Measurements from ENCODE around the gene C19orf73. TPM values are rescaled to one million over a fixed set of nuclear protein-coding genes. Genes with fewer than 3 reads are reported as not detected.
"Not testable (repeated sequence)": the region's sequence is repeated elsewhere in the genome, so short reads cannot be mapped to it uniquely, and the experiment has no call there.

The C19orf73 gene
- total RNA-seq, 3 donors from 2014 or later: 1.8 to 3.2 (median 2.1) TPM

DNA sequence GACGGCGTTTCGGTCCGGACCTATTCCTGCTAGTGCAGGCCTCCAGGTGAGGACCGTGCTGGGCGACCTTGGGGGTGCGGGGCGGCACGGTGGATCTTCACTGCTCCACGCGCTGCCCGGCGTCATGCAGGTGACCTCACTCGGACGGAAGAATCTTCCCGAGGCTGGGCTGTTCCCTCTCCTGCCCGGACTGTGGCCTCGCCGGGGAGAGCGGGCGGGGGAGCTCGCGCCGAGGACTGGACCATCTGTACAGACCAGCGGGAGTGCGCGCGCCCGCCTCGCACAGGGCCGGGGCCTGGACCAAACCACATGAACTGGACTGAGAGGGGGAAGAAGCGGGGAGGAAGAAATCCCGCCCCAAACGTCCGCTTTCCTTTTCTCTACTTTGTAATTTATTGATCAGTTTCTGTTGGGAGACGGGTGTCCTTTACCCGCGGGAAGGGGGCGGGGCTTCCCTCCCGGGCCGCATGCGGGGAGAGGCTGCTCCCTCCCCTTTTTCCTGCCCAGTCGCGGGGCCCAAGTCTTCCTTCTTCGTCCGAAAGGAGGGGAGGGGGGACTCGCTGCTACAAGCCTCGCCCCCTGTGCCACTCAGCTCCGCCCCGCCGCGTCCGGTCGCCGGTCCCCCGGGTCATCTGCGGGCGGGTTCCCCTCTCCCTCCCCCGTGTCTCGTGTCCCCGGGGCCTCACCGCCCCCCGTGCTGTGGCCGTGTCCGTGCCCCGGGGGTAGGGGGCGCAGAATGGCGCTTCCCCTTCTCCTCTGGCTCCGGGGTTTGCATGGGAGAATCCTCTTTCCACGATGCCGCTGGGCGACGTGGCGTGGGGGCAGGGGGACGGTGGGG, 31.4 kb upstream of the C19orf73 start:
- peak; percentile 70 for ATAC-seq
- Histone ChIP-seq H3K4me3 (peak overlapping the region; percentile 38), H3K36me3 (ENCODE audit: low read depth) (no peaks in the 10 kb centered on the region), H3K4me1 (ENCODE audit: low read depth) (peaks cover 27% of the 10 kb centered on the region), H3K9me3 (no peaks in the 10 kb centered on the region)
- intact Hi-C loops (cut with DNase I, micrococcal nuclease): no loop called here
- peak; percentile 92 to 94 (median 93) for DNase-seq
- TF ChIP-seq, protein P1, sequence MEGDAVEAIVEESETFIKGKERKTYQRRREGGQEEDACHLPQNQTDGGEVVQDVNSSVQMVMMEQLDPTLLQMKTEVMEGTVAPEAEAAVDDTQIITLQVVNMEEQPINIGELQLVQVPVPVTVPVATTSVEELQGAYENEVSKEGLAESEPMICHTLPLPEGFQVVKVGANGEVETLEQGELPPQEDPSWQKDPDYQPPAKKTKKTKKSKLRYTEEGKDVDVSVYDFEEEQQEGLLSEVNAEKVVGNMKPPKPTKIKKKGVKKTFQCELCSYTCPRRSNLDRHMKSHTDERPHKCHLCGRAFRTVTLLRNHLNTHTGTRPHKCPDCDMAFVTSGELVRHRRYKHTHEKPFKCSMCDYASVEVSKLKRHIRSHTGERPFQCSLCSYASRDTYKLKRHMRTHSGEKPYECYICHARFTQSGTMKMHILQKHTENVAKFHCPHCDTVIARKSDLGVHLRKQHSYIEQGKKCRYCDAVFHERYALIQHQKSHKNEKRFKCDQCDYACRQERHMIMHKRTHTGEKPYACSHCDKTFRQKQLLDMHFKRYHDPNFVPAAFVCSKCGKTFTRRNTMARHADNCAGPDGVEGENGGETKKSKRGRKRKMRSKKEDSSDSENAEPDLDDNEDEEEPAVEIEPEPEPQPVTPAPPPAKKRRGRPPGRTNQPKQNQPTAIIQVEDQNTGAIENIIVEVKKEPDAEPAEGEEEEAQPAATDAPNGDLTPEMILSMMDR (IDR thresholded peaks at IDR 0.05): no peak

DNA sequence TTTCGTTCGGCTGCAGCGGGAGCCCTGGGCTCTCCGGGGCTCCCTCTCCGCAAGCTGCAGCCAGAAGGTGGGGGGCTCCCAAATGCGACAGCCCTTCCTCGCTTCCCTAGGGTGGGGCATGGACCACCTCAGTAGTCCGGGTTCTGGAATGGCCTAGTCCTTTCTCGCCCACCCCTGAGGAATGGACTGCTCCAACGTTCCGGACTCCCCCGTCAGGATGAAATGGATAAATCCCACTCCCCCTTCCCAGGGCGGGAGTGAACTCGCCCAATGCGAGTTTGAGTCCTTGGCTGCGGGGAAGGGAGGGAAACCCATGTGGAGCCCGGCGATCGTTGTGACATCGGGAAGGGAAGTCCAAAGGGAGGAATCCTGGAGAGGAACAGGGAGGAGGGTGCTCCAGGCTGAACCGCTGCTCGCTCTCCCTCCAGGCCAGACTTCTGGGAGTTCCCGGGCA, 30.7 kb upstream of the C19orf73 start:
- TF ChIP-seq, protein P1 (IDR thresholded peaks at IDR 0.05): no peak
- intact Hi-C loops (cut with DNase I, micrococcal nuclease): loop anchor here (10.0 kb wide), 1 partner anchor 55 kb away; no protein-coding TSS in a partner anchor
- peak; percentile 26 for ATAC-seq
- peak; percentile 70 to 76 (median 76) for DNase-seq
- Histone ChIP-seq H3K36me3 (ENCODE audit: low read depth) (no peaks in the 10 kb centered on the region), H3K4me1 (ENCODE audit: low read depth) (peaks cover 27% of the 10 kb centered on the region), H3K4me3 (peak overlapping the region; percentile 38), H3K9me3 (no peaks in the 10 kb centered on the region)

DNA sequence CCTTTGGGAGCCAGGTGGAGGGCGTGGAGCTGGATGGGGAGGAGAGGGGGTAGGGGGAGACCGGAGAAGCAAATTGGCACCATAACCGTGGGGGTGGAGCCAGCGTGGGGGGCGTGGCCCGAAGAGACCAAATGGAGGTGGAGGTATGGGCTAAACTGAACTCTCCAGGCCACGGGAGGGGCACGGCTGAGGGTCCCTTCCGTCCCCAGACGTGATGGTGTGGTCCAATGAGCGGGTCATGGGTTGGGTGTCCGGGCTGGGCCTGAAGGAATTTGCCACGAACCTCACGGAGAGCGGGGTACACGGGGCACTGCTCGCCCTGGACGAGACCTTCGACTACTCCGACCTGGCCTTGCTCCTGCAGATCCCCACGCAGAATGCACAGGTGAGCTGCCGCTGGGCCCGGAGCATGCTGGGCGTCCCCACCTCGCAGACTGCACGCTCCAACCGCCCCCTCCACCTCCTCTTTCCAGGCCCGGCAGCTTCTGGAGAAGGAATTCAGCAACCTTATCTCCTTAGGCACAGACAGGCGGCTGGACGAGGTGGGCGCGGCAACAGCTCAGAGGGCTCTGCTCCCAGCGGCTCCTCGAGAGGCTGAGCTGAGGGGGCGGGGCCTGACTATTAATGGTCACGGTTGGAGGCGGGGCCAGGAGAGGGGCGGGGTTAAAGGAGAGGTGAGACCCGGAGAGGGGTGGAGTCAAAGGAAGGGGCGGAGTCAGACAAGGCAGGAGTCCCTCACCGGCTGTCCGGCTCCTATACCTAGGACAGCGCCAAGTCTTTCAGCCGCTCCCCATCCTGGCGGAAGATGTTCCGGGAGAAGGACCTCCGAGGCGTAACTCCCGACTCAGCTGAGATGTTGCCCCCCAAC, 30.1 kb upstream of the C19orf73 start:
- Histone ChIP-seq H3K9me3 (no peaks in the 10 kb centered on the region), H3K4me3 (peak overlapping the region; percentile 38), H3K4me1 (ENCODE audit: low read depth) (peaks cover 27% of the 10 kb centered on the region), H3K36me3 (ENCODE audit: low read depth) (no peaks in the 10 kb centered on the region)
- TF ChIP-seq, protein P1 (IDR thresholded peaks at IDR 0.05): no peak
- DNase-seq (peak; percentile 97 to 100 (median 100)), ATAC-seq (peak; percentile 74)
- intact Hi-C loops (cut with DNase I, micrococcal nuclease): loop anchor here (10.0 kb wide), 1 partner anchor 54 kb away; no protein-coding TSS in a partner anchor

DNA sequence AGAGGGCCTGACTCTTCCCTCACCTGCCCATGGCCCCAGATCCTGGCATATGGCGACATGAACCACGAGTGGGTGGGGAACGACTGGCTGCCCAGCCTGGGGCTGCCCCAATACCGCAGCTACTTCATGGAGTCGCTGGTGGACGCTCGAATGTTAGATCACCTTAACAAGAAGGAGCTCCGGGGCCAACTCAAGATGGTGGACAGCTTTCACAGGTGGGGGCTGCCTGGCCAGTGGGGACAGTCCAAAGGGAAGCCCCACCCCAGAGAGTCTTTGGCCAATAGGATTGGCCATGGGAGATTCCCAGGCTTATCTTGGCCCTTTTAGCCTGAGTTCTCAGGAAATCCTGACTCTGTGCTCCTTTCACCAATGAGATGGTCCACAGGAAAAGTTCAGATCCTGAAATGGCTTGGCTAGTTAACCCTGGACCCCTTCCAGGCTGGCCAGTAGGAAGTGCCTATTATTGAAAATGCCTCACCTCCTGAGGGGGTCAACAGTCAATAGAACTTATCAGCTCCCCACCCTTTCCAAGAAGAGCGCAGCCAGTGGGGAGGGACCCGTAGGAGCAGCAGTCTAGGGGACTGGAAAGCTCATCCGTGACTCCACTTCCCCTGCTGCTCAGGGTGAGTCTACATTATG, 29.2 kb upstream of the C19orf73 start:
- TF ChIP-seq, protein P1 (IDR thresholded peaks at IDR 0.05): no peak
- ATAC-seq (no peak), DNase-seq (no peak)
- H3K36me3 ChIP-seq (ENCODE audit: low read depth): no peaks in the 10 kb centered on the region
- intact Hi-C loops (cut with DNase I, micrococcal nuclease): loop anchor here (10.0 kb wide), 1 partner anchor 53 kb away; no protein-coding TSS in a partner anchor
- H3K9me3 ChIP-seq: no peaks in the 10 kb centered on the region
- H3K4me1 ChIP-seq (ENCODE audit: low read depth): peaks cover 29% of the 10 kb centered on the region
- H3K4me3 ChIP-seq: peak overlapping the region; percentile 38

DNA sequence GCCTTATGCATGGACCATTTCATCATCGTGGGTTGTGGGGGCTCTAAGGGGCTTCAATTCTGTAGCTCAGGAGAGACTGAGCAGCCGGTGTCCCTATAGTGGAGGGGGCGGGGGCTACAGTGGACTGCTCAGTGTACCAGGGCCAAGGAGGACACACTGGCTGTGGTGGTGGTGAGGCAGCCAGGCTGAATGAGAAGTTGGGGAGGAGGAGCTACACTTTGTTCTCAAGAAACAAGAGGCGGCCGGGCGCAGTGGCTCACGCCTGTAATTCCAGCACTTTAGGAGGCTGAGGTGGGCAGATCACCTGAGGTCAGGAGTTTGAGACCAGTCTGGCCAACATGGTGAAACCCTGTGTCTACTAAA, 27.4 kb upstream of the C19orf73 start:
- not testable (repeated sequence) for DNase-seq; ATAC-seq; H3K4me3 ChIP-seq; H3K9me3 ChIP-seq; H3K36me3 ChIP-seq (ENCODE audit: low read depth)
- intact Hi-C loops (cut with DNase I, micrococcal nuclease): loop anchor here (10.0 kb wide), 1 partner anchor 52 kb away; no protein-coding TSS in a partner anchor
- H3K4me1 ChIP-seq (ENCODE audit: low read depth): peaks cover 29% of the 10 kb centered on the region

All from mucosa of descending colon (tissue), 3 donors.